ENCODE data around the gene TAOK2. TPM values are rescaled to one million over a fixed set of nuclear protein-coding genes. Genes with fewer than 3 reads are reported as not detected.
"Not testable (repeated sequence)": the region's sequence is repeated elsewhere in the genome, so short reads cannot be mapped to it uniquely, and the experiment has no call there.

TAOK2 gene
- total RNA-seq, 1 donor from 2014 or later = 39.7 TPM

- H3K4me3 Mint-ChIP-seq = no peak overlapping the region
- no peaks in the 10 kb centered on the region for H3K9me3 Mint-ChIP-seq
- H3K36me3 Mint-ChIP-seq (ENCODE audit: low read depth) = no peaks in the 10 kb centered on the region
- H3K27ac Mint-ChIP-seq = peak overlapping the region; percentile 38
- DNase-seq (ENCODE audit: low spot score) = no peak
- H3K27me3 Mint-ChIP-seq (ENCODE audit: insufficient read depth) = peaks cover 45% of the 10 kb centered on the region
- intact Hi-C loops (cut with micrococcal nuclease) = no loop called here
- H3K4me1 Mint-ChIP-seq (ENCODE audit: low read depth) = peaks cover 9% of the 10 kb centered on the region
Observed at GRCh38 chr16:30030011-30030685, 56.5 kb downstream of the TAOK2 start.

- intact Hi-C loops (cut with micrococcal nuclease) = no loop called here
Observed at GRCh38 chr16:30030841-30031413, 57.3 kb downstream of the TAOK2 start, which contains the start of gene TLCD3B. TSS of gene TLCD3B (minus strand) at chr16:30031271. CDS start at chr16:30030527, 744 bp downstream.

GRCh38 chr16:30031477-30031918 is 57.8 kb downstream of the TAOK2 start:
- no peak for DNase-seq (ENCODE audit: low spot score)
- Mint-ChIP-seq H3K27me3 (ENCODE audit: insufficient read depth) (peaks cover 51% of the 10 kb centered on the region), H3K4me1 (ENCODE audit: low read depth) (peaks cover 16% of the 10 kb centered on the region), H3K36me3 (ENCODE audit: low read depth) (no peaks in the 10 kb centered on the region), H3K27ac (no peak overlapping the region), H3K4me3 (no peak overlapping the region), H3K9me3 (no peaks in the 10 kb centered on the region)
- intact Hi-C loops (cut with micrococcal nuclease) = no loop called here

More at GRCh38 chr16:30030841-30031413, 57.3 kb downstream of the TAOK2 start, which contains the start of gene TLCD3B:
- Mint-ChIP-seq H3K27me3 (ENCODE audit: insufficient read depth) (peaks cover 50% of the 10 kb centered on the region), H3K9me3 (no peaks in the 10 kb centered on the region), H3K36me3 (ENCODE audit: low read depth) (no peaks in the 10 kb centered on the region), H3K4me1 (ENCODE audit: low read depth) (peaks cover 16% of the 10 kb centered on the region), H3K27ac (peak within 1 kb of the TSS; percentile 38), H3K4me3 (no peak within 1 kb of the TSS)
- no peak for DNase-seq (ENCODE audit: low spot score)

GRCh38 chr16:30032083-30032819 is 58.6 kb downstream of the TAOK2 start:
- Mint-ChIP-seq H3K9me3 (no peaks in the 10 kb centered on the region), H3K27ac (no peak overlapping the region), H3K4me1 (ENCODE audit: low read depth) (peaks cover 16% of the 10 kb centered on the region), H3K4me3 (no peak overlapping the region), H3K27me3 (ENCODE audit: insufficient read depth) (peaks cover 48% of the 10 kb centered on the region), H3K36me3 (ENCODE audit: low read depth) (no peaks in the 10 kb centered on the region)
- intact Hi-C loops (cut with micrococcal nuclease) = loop anchor here (1.0 kb wide), 1 partner anchor 340 kb away; no protein-coding TSS in a partner anchor
- peak; percentile 61 for DNase-seq (ENCODE audit: low spot score)

- peaks cover 16% of the 10 kb centered on the region for H3K4me1 Mint-ChIP-seq (ENCODE audit: low read depth)
- no peak for DNase-seq (ENCODE audit: low spot score)
- no peak overlapping the region for H3K27ac Mint-ChIP-seq
- no peaks in the 10 kb centered on the region for H3K9me3 Mint-ChIP-seq
- intact Hi-C loops (cut with micrococcal nuclease) = no loop called here
- H3K36me3 Mint-ChIP-seq (ENCODE audit: low read depth) = no peaks in the 10 kb centered on the region
- peaks cover 41% of the 10 kb centered on the region for H3K27me3 Mint-ChIP-seq (ENCODE audit: insufficient read depth)
- H3K4me3 Mint-ChIP-seq = no peak overlapping the region
Observed at GRCh38 chr16:30033270-30033669, 59.6 kb downstream of the TAOK2 start.

GRCh38 chr16:30040221-30040620 is 66.6 kb downstream of the TAOK2 start:
- intact Hi-C loops (cut with micrococcal nuclease) = no loop called here
- Mint-ChIP-seq H3K4me3 (no peak overlapping the region), H3K4me1 (ENCODE audit: low read depth) (peaks cover 6% of the 10 kb centered on the region), H3K27ac (no peak overlapping the region), H3K36me3 (ENCODE audit: low read depth) (peaks cover 2% of the 10 kb centered on the region), H3K9me3 (no peaks in the 10 kb centered on the region), H3K27me3 (ENCODE audit: insufficient read depth) (peaks cover 37% of the 10 kb centered on the region)
- no peak for DNase-seq (ENCODE audit: low spot score)

- H3K36me3 Mint-ChIP-seq (ENCODE audit: low read depth); H3K4me3 Mint-ChIP-seq; H3K4me1 Mint-ChIP-seq (ENCODE audit: low read depth); DNase-seq (ENCODE audit: low spot score); intact Hi-C loops (cut with micrococcal nuclease); H3K9me3 Mint-ChIP-seq; H3K27ac Mint-ChIP-seq: not testable (repeated sequence)
- H3K27me3 Mint-ChIP-seq (ENCODE audit: insufficient read depth) = peaks cover 33% of the 10 kb centered on the region
Observed at GRCh38 chr16:30040690-30041089, 67.0 kb downstream of the TAOK2 start.

GRCh38 chr16:30041841-30042240 is 68.2 kb downstream of the TAOK2 start:
- peaks cover 29% of the 10 kb centered on the region for H3K27me3 Mint-ChIP-seq (ENCODE audit: insufficient read depth)
- H3K4me3 Mint-ChIP-seq = no peak overlapping the region
- H3K9me3 Mint-ChIP-seq = no peaks in the 10 kb centered on the region
- no peak overlapping the region for H3K27ac Mint-ChIP-seq
- no peak for DNase-seq (ENCODE audit: low spot score)
- intact Hi-C loops (cut with micrococcal nuclease) = no loop called here
- no peaks in the 10 kb centered on the region for H3K4me1 Mint-ChIP-seq (ENCODE audit: low read depth)
- peaks cover 2% of the 10 kb centered on the region for H3K36me3 Mint-ChIP-seq (ENCODE audit: low read depth)

Other genes starting within 250 kb of the TAOK2 start
- 21.3 and 24.6 TPM in 2 replicates for gene C16orf54, start 227.9 kb upstream of the TAOK2 start, total RNA-seq
- not detected in 2 replicates for gene ZG16, start 195.6 kb upstream of the TAOK2 start, total RNA-seq
- 134 and 140 TPM in 2 replicates for gene KIF22, start 183.1 kb upstream of the TAOK2 start, total RNA-seq
- 365 and 380 TPM in 2 replicates for gene MAZ, start 167.3 kb upstream of the TAOK2 start, total RNA-seq
- 1.0 and 1.3 TPM in 2 replicates for gene PRRT2, start 161.7 kb upstream of the TAOK2 start, total RNA-seq
- 29.2 and 30.8 TPM in 2 replicates for gene PAGR1, start 157.7 kb upstream of the TAOK2 start, total RNA-seq
- 117 and 124 TPM in 2 replicates for gene MVP, start 153.4 kb upstream of the TAOK2 start, total RNA-seq
- gene CDIPT, start 110.6 kb upstream of the TAOK2 start, total RNA-seq = 83.7 and 85.5 TPM in 2 replicates
- 0.16 and 0.32 TPM in 2 replicates for gene SEZ6L2, start 74.3 kb upstream of the TAOK2 start, total RNA-seq
- 4.2 and 4.7 TPM in 2 replicates for gene ASPHD1, start 73.4 kb upstream of the TAOK2 start, total RNA-seq
- gene KCTD13, start 47.6 kb upstream of the TAOK2 start, total RNA-seq = 53.7 and 58.2 TPM in 2 replicates
- 41.5 and 43.7 TPM in 2 replicates for gene TMEM219, start 11.8 kb upstream of the TAOK2 start, total RNA-seq
- gene HIRIP3, start 21.7 kb downstream of the TAOK2 start, total RNA-seq = 48.8 and 50.1 TPM in 2 replicates
- 128 and 137 TPM in 2 replicates for gene INO80E, start 22.4 kb downstream of the TAOK2 start, total RNA-seq
- 2.0 and 2.3 TPM in 2 replicates for gene DOC2A, start 37.2 kb downstream of the TAOK2 start, total RNA-seq
- not detected in 2 replicates for gene C16orf92, start 49.3 kb downstream of the TAOK2 start, total RNA-seq
- gene TLCD3B, start 57.4 kb downstream of the TAOK2 start, total RNA-seq = 1.6 and 1.9 TPM in 2 replicates
- gene ALDOA, start 91.9 kb downstream of the TAOK2 start, total RNA-seq = 1,715 and 1,718 TPM in 2 replicates
- gene PPP4C, start 102.1 kb downstream of the TAOK2 start, total RNA-seq = 133 and 147 TPM in 2 replicates
- 1.6 and 1.8 TPM in 2 replicates for gene TBX6, start 118.1 kb downstream of the TAOK2 start, total RNA-seq
- 14.5 and 15.1 TPM in 2 replicates for gene YPEL3, start 122.3 kb downstream of the TAOK2 start, total RNA-seq
- gene GDPD3, start 139.7 kb downstream of the TAOK2 start, total RNA-seq = 4.3 and 6.3 TPM in 2 replicates
- 53.7 and 58.3 TPM in 2 replicates for gene MAPK3, start 149.4 kb downstream of the TAOK2 start, total RNA-seq
- gene CORO1A, start 209.7 kb downstream of the TAOK2 start, total RNA-seq = 816 and 819 TPM in 2 replicates
- gene BOLA2B, start 219.8 kb downstream of the TAOK2 start, total RNA-seq = 312 and 329 TPM in 2 replicates
- 63.2 and 66.4 TPM in 2 replicates for gene SLX1A, start 220.0 kb downstream of the TAOK2 start, total RNA-seq
- gene SULT1A3, start 225.4 kb downstream of the TAOK2 start, total RNA-seq = 18.9 and 20.4 TPM in 2 replicates